CD4-positive, alpha-beta T cell treated with Interleukin-6 at 100 ng/mL for 8 hours (primary cell): ENCODE measurements around the gene CSHL1.
A peak's percentile ranks its signal among the peaks of the same experiment; 100 is the strongest.
"Not testable (repeated sequence)": the region's sequence is repeated elsewhere in the genome, so short reads cannot be mapped to it uniquely, and the experiment has no call there.

Experiments
- DNase-seq: peaks from one replicate; pipeline ENCODE4 v3.0.0-alpha.2; 2020; ENCODE audit warnings: mixed read lengths, low spot score

The CSHL1 gene

GRCh38 chr17:63918789-63919305 is 7.8 kb upstream of the CSHL1 start, which contains the start of gene GH1:
Gene GH1 (minus strand): TSS chr17:63918839. CDS start chr17:63918776, 63 bp downstream.
- DNase-seq = not testable (repeated sequence)

GRCh38 chr17:63918305-63918704 is 7.2 kb upstream of the CSHL1 start:
- no peak for DNase-seq

GRCh38 chr17:63917646-63918045 is 6.6 kb upstream of the CSHL1 start:
- DNase-seq = no peak

- DNase-seq = not testable (repeated sequence)
Observed at GRCh38 chr17:63917206-63917605, 6.1 kb upstream of the CSHL1 start.

GRCh38 chr17:63916566-63917185 is 5.6 kb upstream of the CSHL1 start:
- DNase-seq = no peak

GRCh38 chr17:63915753-63916152 is 4.7 kb upstream of the CSHL1 start:
- not testable (repeated sequence) for DNase-seq

GRCh38 chr17:63914471-63914870 is 3.4 kb upstream of the CSHL1 start:
- DNase-seq = no peak

GRCh38 chr17:63911657-63912100 is 621 bp upstream of the CSHL1 start:
- DNase-seq = peak; percentile 33

- no peak for DNase-seq
Observed at GRCh38 chr17:63910096-63910495, 962 bp downstream of the CSHL1 start.

GRCh38 chr17:63909586-63909985 is 1.5 kb downstream of the CSHL1 start:
- DNase-seq = not testable (repeated sequence)

- not testable (repeated sequence) for DNase-seq
Observed at GRCh38 chr17:63907161-63907778, 3.8 kb downstream of the CSHL1 start.

- DNase-seq = not testable (repeated sequence)
Observed at GRCh38 chr17:63904796-63905195, 6.3 kb downstream of the CSHL1 start.

GRCh38 chr17:63903787-63904201 is 7.3 kb downstream of the CSHL1 start:
- not testable (repeated sequence) for DNase-seq

- DNase-seq = not testable (repeated sequence)
Observed at GRCh38 chr17:63901971-63902370, 9.1 kb downstream of the CSHL1 start.

- peak; percentile 37 for DNase-seq
Observed at GRCh38 chr17:63898899-63899798, 11.9 kb downstream of the CSHL1 start.

- not testable (repeated sequence) for DNase-seq
Observed at GRCh38 chr17:63896524-63897354, 14.3 kb downstream of the CSHL1 start, which contains the start of gene CSH1. Gene CSH1 (minus strand): TSS chr17:63896574. CDS start chr17:63896511, 63 bp downstream.

- not testable (repeated sequence) for DNase-seq
Observed at GRCh38 chr17:63894821-63895220, 16.2 kb downstream of the CSHL1 start.

- DNase-seq = not testable (repeated sequence)
Observed at GRCh38 chr17:63894021-63894420, 17.0 kb downstream of the CSHL1 start.

GRCh38 chr17:63892316-63893037 is 18.6 kb downstream of the CSHL1 start:
- not testable (repeated sequence) for DNase-seq
